GM18499 (cell line): ENCODE measurements around the gene HEG1.

ENCODE experiments used
- ATAC-seq: cut with Tn5 transposase; IDR thresholded peaks from one replicate; pipeline ENCODE4 v1.9.1; 2021; ENCODE audit warnings: moderate number of reproducible peaks; ENCODE audit not compliant: insufficient read depth, unreplicated experiment

HEG1 gene

GRCh38 chr3:125023833-125024555 is 31.8 kb downstream of the HEG1 start:
- ATAC-seq = no peak

DNA sequence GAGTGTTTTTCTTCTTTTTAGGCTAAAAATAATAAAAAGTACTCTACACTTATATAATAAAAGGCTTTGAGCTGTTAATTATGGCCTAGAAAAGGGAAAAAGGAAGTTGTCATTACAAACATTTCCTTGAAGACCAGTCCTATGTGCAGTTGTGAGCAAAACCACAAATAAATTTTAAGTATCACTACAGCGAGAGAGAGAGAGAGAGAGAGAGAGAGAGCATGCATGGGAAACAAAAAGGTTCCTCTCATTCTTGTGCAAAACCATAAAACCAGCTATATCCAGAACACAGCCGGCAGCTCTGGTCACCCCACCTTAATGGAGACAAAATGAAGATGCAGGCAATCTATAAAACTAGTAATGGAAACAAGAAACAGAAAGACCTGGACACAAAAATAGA is 33.6 kb downstream of the HEG1 start:
- ATAC-seq = no peak

DNA sequence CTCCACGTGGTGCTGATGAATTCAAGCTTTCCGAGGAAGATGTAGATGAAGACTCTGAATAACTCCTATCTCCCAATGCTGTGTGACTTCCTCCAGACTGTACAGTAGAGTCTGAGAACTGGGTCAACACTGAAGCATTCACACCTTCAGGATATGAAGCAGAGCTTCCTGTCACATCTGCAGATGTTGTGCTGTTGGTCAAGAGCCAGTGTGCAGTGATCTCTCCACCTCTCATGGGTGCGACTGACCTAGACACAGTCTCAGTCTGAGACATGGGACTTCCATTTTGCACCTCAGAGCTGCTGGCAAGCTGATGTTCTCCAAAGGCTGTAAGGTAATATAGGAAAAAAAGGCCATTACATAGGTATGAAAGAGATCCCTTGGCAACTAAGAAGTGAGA is 36.5 kb downstream of the HEG1 start:
- no peak for ATAC-seq

- no peak for ATAC-seq
Observed at GRCh38 chr3:125017406-125017805, 38.4 kb downstream of the HEG1 start.

GRCh38 chr3:125014570-125015179 is 41.1 kb downstream of the HEG1 start:
- ATAC-seq = no peak

DNA sequence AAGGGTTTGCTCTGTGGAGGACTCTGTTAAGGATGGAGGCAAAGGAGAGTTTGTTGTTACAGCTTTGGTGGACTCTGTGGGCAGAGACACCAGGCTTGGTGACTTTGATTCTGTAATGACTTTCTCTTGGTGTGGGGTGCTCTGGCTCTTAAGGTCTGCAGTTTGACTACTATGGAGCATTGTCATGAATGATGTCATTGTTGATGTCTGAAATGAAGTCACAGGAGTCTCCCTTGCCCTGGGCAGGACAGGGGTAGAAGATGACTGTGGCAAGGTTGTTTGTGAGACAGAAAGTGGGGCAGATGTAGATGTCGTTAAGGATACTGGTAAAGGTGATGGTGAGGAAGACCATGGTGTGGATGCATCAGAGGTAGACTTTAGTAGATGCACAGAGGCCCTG is 42.7 kb downstream of the HEG1 start:
- ATAC-seq = no peak

DNA sequence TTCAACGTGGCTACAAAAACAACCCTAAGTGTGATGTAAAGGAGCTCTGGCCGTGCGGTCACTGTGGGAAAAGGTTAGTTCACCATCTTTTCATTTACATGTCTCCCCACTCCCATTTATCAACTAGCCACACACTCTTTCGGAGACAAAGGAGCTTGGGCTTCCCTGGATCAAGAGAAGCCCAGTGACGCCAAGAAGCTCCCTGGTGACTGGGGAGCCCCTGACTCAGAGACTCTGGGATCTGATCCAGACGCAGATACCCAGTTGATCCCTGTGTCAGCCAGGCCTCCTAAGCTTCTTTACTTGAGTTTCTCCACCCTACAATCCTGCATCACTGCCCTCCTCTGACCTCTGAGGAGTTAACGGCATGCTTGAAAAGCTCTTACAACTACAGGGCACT is 43.9 kb downstream of the HEG1 start:
- no peak for ATAC-seq

- ATAC-seq = no peak
Observed at GRCh38 chr3:125010393-125010792, 45.4 kb downstream of the HEG1 start.

GRCh38 chr3:125008766-125009165 is 47.0 kb downstream of the HEG1 start:
- ATAC-seq = no peak

DNA sequence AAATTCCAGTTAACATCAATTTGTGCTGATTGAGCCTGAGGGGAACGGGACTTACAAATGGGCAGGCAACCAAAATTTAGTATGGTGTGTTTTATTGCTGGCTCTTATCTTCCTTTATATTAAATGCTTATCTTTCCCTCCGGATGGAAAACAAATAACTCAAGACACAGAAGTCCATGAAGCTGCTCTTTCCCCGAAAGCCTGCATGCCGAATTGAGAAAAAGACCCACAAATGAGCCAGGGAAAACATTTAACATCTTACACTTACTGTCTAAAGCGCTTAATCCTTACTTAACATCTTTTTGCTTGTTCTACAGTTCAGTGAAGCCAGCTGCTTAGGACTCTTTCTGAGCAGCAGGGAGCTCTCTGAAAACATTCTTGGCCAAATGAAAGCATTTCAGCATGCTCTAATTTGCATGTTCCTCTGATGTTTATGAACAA is 49.5 kb downstream of the HEG1 start:
- no peak for ATAC-seq

DNA sequence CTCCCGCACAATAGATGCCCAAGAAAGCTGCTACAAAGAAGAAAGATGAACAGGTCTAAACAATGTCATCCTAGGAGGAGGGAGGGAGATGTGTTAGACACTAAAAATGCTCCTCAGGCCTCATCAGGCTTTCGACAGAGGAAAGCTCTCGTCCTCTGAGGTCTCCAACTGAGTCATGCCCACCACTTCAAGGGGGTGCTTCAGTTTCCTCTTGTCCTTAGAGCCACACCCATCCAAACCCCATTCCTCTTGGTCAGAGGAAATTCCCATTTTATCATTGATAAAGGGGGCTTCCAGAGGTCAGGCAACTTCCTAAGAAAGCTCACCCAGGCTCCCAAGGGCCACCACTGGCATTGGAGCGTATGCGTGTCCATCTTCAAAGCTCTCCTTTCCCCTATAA is 50.1 kb downstream of the HEG1 start:
- ATAC-seq = no peak

DNA sequence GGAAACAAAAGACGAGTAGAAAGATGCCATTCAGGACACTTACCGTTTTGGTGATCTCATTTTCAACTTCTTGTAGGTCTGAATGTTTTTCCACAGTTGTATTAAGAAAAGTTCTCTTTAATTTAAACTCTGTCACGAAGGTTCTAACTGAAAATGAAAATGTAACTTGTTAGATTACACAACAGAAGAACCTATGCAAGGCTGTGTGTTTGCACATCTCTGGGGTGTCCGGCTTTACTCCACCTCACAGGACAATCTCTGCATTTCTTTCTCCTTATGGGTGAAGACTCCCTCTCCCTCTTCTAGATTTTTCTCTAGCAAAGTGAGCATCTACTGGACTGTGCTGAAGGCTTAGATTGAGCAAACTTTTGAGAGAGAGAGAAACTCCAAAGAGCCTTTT is 50.6 kb downstream of the HEG1 start:
- ATAC-seq = no peak

GRCh38 chr3:125003859-125004595 is 51.8 kb downstream of the HEG1 start:
- ATAC-seq = no peak

DNA sequence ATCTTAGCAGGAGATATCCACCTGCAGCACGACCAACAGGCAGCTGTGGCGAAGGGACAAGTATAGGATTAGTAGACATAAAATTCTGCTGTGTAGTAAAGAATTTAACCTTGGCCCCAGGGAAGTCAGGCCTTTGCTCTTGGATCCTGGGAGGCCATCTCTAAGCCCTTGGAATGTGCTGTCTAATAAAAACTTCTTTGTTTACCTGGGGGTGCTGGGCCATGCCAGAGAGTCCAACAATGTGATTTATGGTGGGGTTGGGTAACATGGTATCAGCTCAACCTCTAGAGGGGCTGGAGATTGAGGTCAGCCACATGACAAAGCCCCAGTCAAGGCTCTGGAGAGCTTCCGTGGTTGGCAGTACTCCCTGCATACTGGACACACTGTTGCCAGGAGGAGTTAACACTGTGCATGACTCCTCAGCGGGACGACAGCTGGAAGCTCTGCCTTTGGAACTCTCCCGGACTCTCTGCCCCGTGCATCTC is 52.4 kb downstream of the HEG1 start:
- no peak for ATAC-seq

- no peak for ATAC-seq
Observed at GRCh38 chr3:125002414-125003368, 53.1 kb downstream of the HEG1 start.

DNA sequence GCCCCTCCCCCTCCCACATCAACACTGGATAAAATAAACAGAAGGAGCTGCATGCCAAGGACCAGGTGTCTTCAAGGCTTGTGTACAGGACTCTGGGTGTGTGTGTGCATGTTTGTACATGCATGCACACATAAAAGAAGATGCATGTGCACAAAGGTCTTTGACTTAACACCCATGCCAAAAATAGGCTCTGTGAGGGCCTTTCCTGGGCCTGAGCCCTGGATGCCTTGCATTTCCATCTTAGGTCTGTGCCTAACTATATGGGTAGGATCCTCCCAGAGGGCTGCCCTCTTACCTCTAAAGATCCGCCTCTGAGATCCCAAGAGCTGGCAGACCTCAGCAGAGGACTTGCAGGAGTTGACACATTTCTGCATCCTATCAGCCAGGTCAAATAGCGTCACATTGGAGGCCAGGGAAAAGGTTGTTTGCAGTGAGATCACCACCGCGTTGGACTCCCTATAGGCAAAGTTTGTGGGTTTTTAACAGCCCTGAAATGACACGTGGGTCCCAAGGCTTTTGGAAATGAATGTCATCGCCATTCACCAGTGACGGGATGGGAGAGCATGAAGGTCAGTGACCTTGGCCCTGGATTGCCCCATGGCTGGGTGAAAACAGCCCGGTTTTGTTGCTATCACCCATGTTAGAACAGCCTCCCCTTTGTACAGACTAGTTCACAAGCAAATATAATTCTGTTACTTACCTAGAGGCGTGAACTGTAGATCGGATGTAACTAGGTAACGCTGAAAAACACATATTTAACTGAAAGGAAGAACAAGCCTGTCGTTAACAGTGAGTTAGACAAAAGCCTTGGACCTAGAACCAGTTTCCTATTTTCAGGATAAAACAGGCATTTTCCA is 54.0 kb downstream of the HEG1 start:
- no peak for ATAC-seq

DNA sequence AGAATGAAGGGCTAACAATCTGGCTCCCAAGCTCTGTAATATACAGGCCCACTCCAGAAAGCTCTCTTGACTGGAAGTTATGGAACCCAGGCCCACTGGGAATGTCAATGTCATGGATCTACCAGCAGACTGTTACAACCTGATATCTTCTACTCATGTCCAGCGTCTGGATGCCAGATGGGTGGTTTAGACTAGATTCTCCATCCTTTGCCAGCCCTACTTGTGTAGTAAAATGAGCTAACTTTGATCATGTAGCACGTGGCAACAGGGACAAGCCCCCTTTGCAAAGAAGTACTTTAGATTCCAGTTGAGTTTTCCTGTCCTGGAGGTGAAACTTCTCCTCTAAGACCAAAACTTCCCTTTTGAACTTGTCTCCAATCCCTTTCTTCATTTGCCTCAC is 55.1 kb downstream of the HEG1 start:
- ATAC-seq = no peak

- ATAC-seq = no peak
Observed at GRCh38 chr3:124999897-125000435, 55.8 kb downstream of the HEG1 start.

DNA sequence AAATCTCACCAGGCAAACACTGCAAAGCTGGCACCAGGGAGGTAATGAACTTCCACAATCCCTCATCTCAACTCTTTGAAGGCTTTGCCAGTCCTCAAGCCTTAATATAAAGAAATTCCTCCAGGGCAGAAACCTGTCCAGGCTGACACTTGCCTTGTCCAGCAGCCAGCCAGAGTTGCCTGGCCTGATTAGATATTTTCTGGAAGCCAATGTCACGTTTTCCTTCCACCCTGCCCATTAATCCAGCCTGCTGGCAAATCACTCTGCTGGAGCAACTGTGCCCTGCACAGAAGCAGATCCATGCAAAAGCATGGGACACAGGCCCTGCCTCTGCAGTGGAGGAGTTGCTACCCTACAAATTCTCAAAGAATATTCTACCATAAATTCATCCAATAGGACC is 56.5 kb downstream of the HEG1 start:
- no peak for ATAC-seq
